Prostate gland (tissue), 2 donors: ENCODE data around the gene ACTN1.

Experiments used
- CTCF ChIP-seq, 4 experiments: fragments of 200-600 bp in 2 of 4; fragments of 450-650 bp in 2 of 4; sonication (generic) in 2 of 4; IDR thresholded peaks; 1 replicate in 3 of 4; 2 replicates in 1 of 4; pipeline ENCODE4 v1.5.1; 2016 to 2019; ENCODE audit warnings: antibody characterized with exemption in 4 of 4, mild to moderate bottlenecking in 2 of 4, moderate library complexity in 2 of 4
- POLR2AphosphoS5 ChIP-seq: sonication (generic); formaldehyde crosslinking; IDR thresholded peaks from one replicate; pipeline ENCODE4 v1.6.1; 2017; ENCODE audit warnings: antibody characterized with exemption

GRCh38 chr14:68951800-68952530, 27.1 kb downstream of the ACTN1 start:
- TF ChIP-seq POLR2AphosphoS5 = no peak
- TF ChIP-seq CTCF (IDR thresholded peaks at IDR 0.05) = no peak
